ENCODE results near the gene TNS1. TPM values are rescaled to one million over a fixed set of nuclear protein-coding genes. Genes with fewer than 3 reads are reported as not detected.

The TNS1 gene
- total and polyA plus RNA-seq, 10 of the 15 experiments (the other 5 are each of a cell fraction or from before 2014, with no cell fraction given) = 0.05 to 0.44 TPM; not detected in 8

DNA sequence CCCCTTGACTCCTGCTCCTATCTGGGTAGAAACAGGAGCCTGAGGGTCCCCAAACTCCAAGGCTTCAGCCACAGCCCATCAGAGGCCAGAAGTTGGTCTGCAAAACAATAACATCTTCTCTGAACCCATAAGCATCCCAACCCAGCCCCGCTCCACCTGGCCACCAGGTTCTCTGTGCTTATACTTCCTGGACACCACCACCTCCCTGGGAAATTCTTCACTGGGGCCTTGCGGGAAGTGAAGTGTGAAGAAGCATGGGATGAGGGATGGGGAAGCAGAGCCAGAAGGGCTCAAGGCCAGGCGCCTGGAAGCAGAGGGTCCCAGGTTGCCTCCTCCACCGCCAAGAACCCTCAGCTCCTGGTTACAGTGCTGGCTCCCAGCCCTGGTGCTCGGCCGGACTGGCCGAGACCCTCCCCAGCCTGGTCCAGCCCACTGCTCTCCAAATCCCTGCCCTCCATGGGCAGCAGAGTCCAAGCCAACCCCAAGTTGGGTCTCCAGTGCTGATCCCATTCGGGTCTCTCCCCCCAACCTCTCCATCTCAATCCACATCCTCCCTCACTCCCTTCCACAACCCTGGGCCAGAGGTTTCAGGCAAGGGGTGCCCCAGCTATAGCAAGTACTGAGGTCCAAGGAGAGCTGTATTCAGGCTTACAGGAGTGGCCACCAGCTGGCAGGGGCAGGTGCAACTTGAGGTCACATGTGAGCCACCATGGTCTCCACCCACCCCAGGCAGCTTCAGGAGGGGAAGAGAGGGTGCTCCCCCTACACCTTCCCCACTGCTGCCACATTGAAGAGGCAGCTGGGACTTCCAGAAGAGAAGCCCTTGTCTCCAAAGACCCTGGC is 60.7 kb downstream of the TNS1 start:
- BruUV-seq (replicated peaks) = no TSS peak
- H3K27ac ChIP-seq (ENCODE audit: control insufficient read depth, insufficient read depth) = no peak overlapping the region
- POLR2A ChIA-PET = no interaction called here
- H3K4me2 ChIP-seq (ENCODE audit: control insufficient read depth, insufficient read depth) = no peak overlapping the region
- H4K20me1 ChIP-seq (ENCODE audit: control insufficient read depth, insufficient read depth) = no peaks in the 10 kb centered on the region; the same call in 1 of the 2 replicates
- no peaks in the 10 kb centered on the region for H3K79me2 ChIP-seq (ENCODE audit: control insufficient read depth, insufficient read depth, low read length)
- no peak for TF ChIP-seq RFX5 (IDR thresholded peaks at IDR 0.05; ENCODE audit: low read depth, low read length)
- no peak for TF ChIP-seq BMI1 (IDR thresholded peaks at IDR 0.05; ENCODE audit: borderline replicate concordance)
- no peak for TF ChIP-seq FOS (IDR thresholded peaks at IDR 0.05; ENCODE audit: borderline replicate concordance, extremely low read depth, insufficient read length)
- TF ChIP-seq ZBTB33 (IDR thresholded peaks at IDR 0.05) = no peak
- TF ChIP-seq KLF5 (IDR thresholded peaks at IDR 0.05; ENCODE audit: partially characterized antibody) = no peak
- TF ChIP-seq E4F1 (IDR thresholded peaks at IDR 0.05; ENCODE audit: borderline replicate concordance, partially characterized antibody) = no peak
- H3K4me3 ChIP-seq = no peak overlapping the region
- SMC1A ChIA-PET (ENCODE audit: uncharacterized antibody, unreplicated experiment) = no interaction called here
- no peaks in the 10 kb centered on the region for H3K4me1 ChIP-seq (ENCODE audit: control insufficient read depth, insufficient read depth, low read length)
- FAIRE-seq (no peak), DNase-seq (ENCODE audit: low read depth, low spot score) (no peak), ATAC-seq (no peak)
- no peak overlapping the region for H3K9ac ChIP-seq (ENCODE audit: control insufficient read depth, insufficient read depth, low read length)
- 1% methylated on average over 8 of the region's 8 CpGs for WGBS (ENCODE audit: insufficient coverage, insufficient replicate concordance, low lambda C conversion rate, missing lambda C conversion rate)
- no peaks in the 10 kb centered on the region for H3K9me3 ChIP-seq (replicated peaks; ENCODE audit: control insufficient read depth, insufficient read depth, low read length)
- no peaks in the 10 kb centered on the region; a peak in 1 of 4 replicates for H3K27me3 ChIP-seq (replicated peaks in 1 of 2; ENCODE audit: control insufficient read depth in 2 of 2, insufficient read depth in 2 of 2, low read length in 1 of 2)
- no peaks in the 10 kb centered on the region for H3K36me3 ChIP-seq (ENCODE audit: control insufficient read depth in 2 of 2, insufficient read depth in 2 of 2, low read length in 1 of 2)
- CTCF ChIA-PET = no interaction called here
- H2AFZ ChIP-seq (ENCODE audit: control insufficient read depth, low read depth, low read length) = no peak overlapping the region
- intact Hi-C loops (cut with micrococcal nuclease; ENCODE audit: unreplicated experiment) (no loop called here), in situ Hi-C loops (cut with MboI) (no loop called here)
- RAD21 ChIA-PET (ENCODE audit: unreplicated experiment) = no interaction called here
